Epidermal melanocyte (primary cell): ENCODE data around the gene ZMYND11.

ENCODE experiments used
- DNase-seq: peaks from one replicate; pipeline ENCODE4 v3.0.0; 2011; ENCODE audit warnings: low spot score; ENCODE audit not compliant: insufficient read length

Gene ZMYND11

DNA sequence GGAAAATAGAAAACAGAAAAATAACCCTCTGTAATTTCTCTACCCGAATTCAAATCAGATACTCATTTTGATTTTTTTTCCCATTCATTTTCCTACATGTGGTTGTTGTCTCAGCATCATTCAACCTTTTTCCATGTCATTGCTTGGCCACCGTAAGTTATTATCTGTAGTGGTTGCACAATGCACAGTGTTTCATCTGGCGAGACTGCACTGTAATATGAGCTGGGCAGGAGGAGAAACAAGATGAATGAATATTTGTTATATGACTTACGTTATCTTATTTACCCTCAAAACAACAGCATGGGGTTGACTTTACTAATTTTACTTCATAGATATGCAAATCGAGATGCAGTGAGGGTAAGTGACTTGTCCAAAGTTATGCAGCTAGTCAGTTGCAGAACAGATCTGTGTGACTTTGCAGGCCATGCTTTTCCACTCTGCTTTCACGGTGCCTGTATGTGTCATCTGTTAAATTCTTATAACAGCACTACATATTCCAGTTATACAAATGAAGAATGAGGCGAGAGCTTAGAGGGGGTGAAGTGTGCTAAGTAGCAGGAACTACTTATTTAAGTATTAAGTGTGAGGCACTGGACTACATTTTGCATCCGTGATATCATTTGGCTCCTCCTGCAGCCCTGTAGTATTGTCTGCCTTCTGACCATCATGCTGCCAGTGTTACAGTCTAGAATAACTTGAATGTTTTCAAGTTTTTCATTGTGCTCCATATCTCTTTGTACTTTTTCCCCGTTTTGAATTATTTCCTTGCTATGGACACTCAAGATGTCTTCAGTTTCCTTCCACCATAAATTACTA, 56.7 kb downstream of the ZMYND11 start:
- DNase-seq: no peak

- DNase-seq: no peak
Observed at GRCh38 chr10:194281-194680, 59.0 kb downstream of the ZMYND11 start.

GRCh38 chr10:200405-200804, 65.2 kb downstream of the ZMYND11 start:
- no peak for DNase-seq

GRCh38 chr10:201328-201771, 66.1 kb downstream of the ZMYND11 start:
- DNase-seq: no peak

- DNase-seq: no peak
Observed at GRCh38 chr10:208616-209015, 73.4 kb downstream of the ZMYND11 start.

- no peak for DNase-seq
Observed at GRCh38 chr10:209357-209756, 74.1 kb downstream of the ZMYND11 start.

- no peak for DNase-seq
Observed at GRCh38 chr10:210297-210696, 75.0 kb downstream of the ZMYND11 start.

GRCh38 chr10:215444-215843, 80.2 kb downstream of the ZMYND11 start:
- DNase-seq: no peak

GRCh38 chr10:218798-219197, 83.5 kb downstream of the ZMYND11 start:
- DNase-seq: no peak

GRCh38 chr10:219731-220472, 84.6 kb downstream of the ZMYND11 start:
- no peak for DNase-seq

- DNase-seq: no peak
Observed at GRCh38 chr10:224571-224970, 89.3 kb downstream of the ZMYND11 start.

GRCh38 chr10:226018-226417, 90.8 kb downstream of the ZMYND11 start:
- no peak for DNase-seq

GRCh38 chr10:227014-227413, 91.8 kb downstream of the ZMYND11 start:
- no peak for DNase-seq

DNA sequence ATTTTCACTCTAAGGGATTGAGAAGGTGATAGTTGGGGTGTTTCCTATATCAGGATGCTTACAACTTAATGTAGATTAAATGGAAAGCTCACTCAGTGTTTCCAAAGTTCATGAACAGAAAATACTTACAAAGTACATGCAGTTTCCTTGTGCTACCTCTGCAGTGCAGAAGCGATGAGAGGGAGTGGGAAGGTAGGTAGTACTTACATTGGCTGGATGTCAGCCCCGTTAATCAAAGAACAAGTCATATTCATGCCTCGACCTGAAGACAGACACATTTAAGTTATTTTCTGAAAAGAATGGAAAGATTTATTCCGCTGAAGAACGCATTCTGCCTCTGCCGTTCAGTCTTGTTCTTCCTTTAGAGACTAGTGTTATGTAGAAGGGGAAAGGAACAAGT, 93.1 kb downstream of the ZMYND11 start:
- no peak for DNase-seq

GRCh38 chr10:230758-231157, 95.5 kb downstream of the ZMYND11 start:
- no peak for DNase-seq

DNA sequence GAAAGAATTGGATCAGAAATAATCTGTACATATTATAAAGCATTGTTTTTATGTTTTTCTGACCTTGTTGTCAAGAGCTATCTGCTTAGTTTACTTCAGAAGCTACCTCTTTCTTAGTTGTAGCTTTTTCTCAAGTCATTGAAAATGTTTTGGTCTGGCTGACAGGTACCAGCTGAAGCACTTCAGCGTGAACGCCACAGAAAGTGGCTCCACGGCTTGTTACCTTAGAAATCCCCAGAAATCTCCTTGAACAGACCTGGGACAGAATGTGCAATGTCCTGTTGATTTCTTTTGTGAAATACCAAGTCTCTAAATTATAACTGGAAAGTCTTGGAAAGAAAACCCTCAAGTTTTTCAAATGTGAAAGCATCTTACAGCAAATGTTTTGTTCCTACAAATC, 96.8 kb downstream of the ZMYND11 start:
- DNase-seq: no peak

- DNase-seq: no peak
Observed at GRCh38 chr10:232878-233277, 97.6 kb downstream of the ZMYND11 start.

GRCh38 chr10:234708-235406, 99.6 kb downstream of the ZMYND11 start:
- DNase-seq: no peak

DNA sequence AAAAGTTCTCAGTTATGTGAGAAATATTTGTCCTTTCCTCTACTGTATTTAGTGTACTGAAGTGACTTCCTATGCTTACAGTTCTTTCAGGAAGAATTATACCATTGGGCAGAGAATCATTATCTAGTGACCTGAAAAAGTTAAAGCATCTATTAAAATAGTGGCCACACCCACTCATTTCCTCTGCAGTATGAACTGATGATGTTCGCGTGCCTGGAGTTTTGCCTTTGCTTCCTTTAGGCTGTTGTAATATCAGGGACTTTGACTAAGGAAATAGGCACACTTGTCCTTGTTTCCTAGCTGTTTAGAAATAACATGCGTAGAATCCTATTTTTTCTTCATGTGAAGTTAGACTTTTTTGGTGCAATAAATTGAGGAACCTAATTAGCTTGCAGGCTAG, 100.7 kb downstream of the ZMYND11 start:
- DNase-seq: no peak

GRCh38 chr10:239109-239508, 103.9 kb downstream of the ZMYND11 start:
- no peak for DNase-seq

DNA sequence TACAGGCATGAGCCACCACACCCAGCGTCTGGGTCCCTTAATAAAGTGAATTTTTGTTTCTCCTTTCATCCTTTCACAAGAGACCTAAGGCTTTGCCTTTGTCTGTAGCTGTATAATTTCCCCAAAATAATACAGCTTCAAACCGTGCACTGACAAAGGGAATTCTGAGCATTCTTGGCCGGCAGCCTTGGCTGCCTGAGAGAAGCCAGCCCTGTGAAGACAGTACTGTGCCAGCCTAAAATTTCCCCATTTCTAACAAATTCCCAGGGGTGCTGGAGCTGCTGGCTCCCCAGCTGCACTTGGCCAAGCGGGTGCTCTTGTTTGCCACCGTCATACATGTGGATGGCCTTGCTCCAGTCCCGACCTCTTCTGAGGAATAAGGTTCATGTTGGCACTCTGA, 106.2 kb downstream of the ZMYND11 start:
- no peak for DNase-seq

- DNase-seq: no peak
Observed at GRCh38 chr10:241966-242643, 106.8 kb downstream of the ZMYND11 start.
